Stimulated activated CD8-positive, alpha-beta memory T cell treated with anti-CD3 and anti-CD28 coated beads, Interleukin-15, amount 100 ng/mL, for 24 hours (primary cell): ENCODE measurements around the gene HECA.
"Not testable (repeated sequence)": the region's sequence is repeated elsewhere in the genome, so short reads cannot be mapped to it uniquely, and the experiment has no call there.

Source experiments
- DNase-seq: peaks from one replicate; pipeline ENCODE4 v3.0.0-alpha.2; 2020; ENCODE audit warnings: low read depth

HECA gene, protein sequence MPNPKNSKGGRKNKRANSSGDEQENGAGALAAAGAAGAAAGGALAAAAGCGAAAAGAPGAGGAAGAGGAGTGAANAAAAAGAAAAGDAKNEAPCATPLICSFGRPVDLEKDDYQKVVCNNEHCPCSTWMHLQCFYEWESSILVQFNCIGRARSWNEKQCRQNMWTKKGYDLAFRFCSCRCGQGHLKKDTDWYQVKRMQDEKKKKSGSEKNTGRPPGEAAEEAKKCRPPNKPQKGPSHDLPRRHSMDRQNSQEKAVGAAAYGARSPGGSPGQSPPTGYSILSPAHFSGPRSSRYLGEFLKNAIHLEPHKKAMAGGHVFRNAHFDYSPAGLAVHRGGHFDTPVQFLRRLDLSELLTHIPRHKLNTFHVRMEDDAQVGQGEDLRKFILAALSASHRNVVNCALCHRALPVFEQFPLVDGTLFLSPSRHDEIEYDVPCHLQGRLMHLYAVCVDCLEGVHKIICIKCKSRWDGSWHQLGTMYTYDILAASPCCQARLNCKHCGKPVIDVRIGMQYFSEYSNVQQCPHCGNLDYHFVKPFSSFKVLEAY

DNA sequence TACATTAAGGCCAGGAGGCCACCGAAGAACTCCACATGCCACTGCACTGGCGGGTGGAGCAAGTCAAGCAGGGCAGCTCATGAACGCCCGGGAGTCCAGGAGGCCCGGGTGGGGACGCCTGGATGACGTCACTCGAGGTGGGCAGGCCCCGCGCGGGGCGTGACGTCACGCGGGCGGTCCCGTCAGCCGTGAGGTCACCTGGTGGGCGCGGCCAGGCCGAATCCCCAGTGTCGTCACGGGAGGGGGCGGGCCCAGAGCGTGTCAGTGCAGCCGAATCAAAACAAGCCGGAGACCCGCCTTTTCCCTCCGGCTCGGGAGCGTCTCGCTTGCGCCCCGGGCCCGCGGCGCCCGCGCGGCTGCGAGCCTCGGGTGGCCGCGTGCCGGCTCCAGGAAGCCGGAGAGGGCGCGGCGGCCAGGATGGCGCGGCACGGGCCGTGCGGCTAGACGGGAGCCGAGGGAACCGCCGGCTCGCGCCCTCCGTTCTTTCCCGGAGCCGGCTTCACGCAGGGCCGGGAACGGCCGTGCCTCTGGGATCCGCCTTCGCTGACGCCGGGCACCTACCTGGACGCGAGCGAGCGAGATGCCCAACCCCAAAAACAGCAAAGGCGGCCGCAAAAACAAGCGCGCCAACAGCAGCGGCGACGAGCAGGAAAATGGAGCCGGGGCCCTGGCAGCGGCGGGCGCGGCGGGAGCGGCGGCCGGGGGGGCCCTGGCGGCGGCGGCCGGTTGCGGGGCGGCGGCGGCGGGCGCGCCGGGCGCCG, at the start of gene HECA:
HECA (plus strand) TSS at position 264 of the 761 bp plus-strand sequence; CDS start at position 581, 317 bp downstream.
- DNase-seq, result peak; percentile 99

DNA sequence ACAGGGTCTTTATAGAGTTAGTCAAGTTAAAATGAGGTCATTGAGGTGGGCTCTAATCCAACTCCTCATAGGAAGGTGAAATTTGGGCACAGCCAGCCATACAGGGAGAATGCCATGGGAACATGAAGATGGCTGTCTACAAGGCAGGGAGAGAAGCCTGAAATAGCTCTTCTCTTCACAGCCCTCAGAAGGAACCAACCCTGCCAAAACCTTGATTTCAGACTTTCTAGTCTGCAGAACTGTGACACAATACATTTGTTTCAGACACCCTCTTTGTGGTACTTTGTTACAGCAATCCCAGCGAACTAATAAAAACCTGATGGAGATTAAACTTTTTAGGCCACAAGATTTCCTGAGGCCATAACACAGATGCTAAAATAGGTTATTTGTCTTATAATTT, 43.1 kb upstream of the HECA start:
- no peak for DNase-seq

DNA sequence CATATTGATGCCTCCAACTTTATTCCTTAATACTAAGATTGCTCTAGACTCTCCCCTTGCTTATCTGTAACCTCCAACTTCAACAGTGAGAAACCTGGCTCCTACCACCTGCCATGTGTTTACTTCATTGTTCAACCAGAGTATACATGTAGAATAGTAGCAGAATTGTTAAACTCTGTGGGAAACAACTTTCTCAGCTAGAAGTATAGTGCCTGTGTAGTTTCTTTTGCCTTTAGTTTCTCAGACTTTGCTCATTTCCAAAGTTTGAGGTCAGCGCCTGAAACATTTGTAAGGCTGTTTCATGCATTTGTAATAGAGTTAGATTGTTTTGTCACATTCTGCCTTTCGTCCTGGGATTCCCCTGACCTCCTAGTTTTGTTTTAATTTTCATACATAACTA, 34.9 kb upstream of the HECA start:
- DNase-seq, result no peak

DNA sequence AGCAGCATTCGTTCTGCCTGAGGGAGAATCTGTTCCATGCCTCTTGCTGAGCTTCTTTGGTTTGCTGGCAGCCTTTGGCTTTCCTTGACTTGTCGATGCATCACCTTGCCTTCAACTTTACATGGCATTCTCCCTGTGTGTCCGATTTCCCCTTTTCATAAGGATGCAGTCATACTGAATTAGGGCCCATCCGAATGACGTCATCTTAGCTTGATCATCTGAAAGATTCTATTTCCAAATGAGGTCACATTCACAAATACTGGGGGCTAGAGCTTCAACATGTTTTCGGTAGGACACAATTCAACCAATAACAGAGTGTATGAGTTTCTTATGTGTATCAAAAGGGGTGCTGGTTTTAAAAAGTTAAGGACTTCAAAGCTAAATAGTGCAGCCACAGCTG, 27.8 kb upstream of the HECA start:
- no peak for DNase-seq

DNA sequence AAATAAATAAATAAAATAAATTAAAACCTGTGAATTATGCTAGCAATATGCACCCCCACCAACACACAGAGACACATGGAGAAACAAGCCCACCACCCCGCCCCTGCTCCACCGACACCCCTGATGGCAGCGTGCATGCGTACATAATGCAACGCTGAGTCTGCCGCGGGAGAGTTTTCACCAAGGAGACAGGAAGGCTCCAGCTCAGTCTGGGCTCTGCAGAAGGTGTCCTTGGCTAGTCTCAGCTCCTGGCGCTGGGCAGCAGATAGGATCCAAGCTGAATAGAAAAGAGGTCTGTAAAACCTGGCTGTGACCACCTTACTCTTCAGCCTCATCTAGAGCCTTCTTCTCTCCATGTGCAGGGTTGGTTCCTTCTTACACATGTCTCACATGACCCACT, 26.5 kb upstream of the HECA start:
- DNase-seq, result no peak

DNA sequence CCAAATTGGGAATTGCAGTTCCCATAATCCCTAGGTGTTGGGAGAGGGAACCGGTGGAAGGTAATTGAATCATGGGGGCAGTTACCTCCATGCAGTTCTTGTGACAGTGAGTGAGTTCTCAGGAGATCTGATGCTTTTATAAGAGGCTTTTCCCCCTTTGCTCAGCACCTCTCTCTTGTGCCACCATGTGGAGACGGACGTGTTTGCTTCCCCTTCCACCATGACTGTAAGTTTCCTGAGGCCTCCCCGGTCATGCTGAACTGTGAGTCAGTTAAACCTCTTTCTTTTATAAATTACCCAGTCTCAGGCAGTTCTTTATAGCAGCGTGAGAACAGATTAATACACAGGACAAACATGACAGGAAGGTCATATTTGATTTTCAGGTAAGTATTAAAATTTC, 25.3 kb upstream of the HECA start:
- DNase-seq, result no peak

DNA sequence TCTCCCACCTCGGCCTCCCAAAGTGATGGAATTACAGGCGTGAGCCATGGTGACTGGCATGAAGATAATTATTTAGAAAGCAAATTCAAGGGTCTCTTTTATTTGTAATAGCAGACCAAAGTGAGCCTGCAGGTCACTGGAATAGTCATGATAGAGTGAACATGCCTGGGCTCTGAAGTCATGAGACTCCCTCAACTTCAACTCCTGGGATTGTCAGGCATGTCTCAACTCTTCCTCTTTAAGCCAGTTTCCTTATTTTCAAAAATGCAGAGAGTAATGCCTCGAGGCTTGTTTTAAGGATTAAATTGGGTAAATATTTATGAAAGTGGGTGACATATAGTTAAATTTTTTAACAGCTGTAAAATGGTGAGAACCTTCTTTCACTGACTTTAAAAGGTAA, 22.7 kb upstream of the HECA start:
- no peak for DNase-seq

DNA sequence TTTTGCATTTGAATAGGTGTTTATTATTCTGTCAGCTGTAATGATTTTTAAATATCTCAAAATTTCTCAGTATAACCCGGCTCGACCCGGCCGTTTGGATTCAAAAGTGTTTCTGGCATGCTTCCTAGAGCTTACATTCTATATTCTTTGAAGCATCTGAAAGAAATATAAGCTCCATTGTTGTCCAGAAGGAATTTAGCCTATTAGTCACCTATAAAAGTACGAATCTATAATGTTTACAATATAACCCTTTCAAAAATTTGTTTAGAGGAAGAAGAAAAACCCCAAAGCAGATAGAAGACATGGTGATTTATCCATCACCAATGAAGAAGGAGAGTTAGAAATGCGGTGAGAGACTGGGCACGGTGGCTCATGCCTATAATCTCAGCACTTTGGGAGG, 22.3 kb upstream of the HECA start:
- DNase-seq, result no peak

DNA sequence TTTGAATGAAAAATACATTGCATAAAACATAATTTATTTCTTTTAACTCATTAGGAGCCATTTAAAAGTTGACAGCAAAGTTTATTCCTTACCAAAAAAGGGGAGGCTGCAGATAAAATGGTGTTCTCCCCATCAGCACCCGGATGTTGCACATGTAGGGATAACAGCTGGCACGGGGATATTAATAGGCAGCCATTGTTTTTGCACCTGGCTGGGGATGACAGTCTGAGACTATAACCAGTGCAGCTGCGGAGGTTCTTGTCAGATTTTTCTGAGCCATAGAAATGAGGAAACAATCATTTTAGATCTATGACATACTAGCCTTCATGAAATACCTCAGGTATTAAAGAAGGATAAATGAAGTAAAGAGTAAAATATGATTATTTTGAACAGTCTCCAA, 20.1 kb upstream of the HECA start:
- no peak for DNase-seq

DNA sequence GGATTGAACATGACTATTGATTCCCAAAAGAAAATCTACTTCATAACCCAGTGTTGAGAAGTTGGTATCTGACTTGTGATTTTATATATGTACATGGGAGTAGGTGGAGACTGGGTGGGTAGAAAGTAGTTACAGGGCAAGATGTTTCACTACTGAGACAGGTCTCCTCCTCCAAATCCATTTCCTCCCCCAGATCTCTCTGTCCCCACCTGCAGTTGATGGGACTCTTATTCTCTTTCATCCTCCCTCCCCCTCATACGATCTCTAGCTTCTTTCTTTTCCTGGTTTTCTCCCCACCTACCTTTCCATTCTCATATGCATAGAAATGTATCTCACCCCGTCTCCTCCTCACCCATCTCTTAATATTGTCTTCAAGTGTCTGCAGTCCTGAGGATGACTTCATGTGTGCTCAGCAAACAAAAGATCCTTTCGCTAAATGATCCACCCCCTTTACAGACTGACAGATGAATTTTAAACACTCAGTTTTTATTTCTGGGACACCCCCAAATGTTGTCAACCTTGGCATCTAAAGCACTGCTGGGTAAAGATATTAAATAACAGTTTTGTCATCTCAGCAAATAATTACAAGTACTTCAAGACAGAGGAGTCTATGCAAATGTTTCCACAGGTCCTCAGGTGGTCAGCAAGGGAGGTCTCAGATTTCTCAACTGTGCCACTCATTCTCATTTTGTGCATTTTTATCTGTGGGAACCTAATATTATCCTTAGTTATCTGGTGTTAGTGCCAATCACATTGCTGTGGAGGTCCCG, 18.7 kb upstream of the HECA start:
- DNase-seq, result no peak

DNA sequence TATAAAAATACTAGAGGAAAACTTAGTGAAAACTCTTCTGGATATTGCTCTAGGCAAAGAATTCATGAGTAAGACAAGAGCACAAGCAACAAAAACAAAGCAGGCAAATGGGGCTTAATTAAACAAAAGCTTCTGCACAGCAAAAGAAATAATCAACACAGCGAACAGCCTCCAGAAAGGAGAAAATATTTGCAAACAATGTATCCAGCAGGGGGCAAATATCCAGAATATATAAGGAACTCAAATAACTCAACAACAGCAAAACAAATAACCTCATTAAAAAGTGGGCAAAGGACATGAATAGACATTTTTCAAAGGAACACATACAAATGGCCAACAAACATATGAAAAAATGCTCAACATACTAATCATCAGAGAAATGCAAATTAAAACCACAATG, 17.1 kb upstream of the HECA start:
- DNase-seq, result no peak

DNA sequence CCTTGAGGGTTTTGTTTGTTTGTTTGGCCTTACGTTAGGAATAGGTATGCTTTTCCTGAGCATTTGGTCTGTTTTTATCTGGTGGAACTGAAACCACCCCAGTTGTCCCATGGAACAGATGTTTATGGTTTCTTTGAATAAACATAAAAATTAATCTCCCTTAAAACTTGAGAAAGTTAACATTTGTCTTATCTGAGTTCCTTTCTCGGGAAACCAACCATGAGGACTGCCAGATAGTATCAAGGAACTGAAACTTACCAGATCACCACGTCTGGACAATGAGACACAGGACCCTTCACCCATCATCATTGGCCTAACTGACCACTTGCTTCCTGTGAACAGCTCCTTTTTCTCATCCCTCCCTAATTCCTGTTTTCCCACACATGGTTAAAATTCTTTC, 15.3 kb upstream of the HECA start:
- DNase-seq, result no peak

DNA sequence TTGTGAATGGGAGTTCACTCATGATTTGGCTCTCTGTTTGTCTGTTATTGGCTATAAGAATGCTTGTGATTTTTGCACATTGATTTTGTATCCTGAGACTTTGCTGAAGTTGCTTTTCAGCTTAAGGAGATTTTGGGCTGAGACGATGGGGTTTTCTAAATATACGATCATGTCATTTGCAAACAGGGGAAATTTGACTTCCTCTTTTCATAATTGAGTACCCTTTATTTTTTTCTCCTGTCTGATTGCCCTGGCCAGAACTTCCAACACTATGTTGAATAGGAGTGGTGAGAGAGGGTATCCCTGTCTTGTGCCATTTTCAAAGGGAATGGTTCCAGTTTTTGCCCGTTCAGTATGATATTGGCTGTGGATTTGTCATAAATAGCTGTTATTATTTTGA, 12.1 kb upstream of the HECA start:
- DNase-seq, result not testable (repeated sequence)

DNA sequence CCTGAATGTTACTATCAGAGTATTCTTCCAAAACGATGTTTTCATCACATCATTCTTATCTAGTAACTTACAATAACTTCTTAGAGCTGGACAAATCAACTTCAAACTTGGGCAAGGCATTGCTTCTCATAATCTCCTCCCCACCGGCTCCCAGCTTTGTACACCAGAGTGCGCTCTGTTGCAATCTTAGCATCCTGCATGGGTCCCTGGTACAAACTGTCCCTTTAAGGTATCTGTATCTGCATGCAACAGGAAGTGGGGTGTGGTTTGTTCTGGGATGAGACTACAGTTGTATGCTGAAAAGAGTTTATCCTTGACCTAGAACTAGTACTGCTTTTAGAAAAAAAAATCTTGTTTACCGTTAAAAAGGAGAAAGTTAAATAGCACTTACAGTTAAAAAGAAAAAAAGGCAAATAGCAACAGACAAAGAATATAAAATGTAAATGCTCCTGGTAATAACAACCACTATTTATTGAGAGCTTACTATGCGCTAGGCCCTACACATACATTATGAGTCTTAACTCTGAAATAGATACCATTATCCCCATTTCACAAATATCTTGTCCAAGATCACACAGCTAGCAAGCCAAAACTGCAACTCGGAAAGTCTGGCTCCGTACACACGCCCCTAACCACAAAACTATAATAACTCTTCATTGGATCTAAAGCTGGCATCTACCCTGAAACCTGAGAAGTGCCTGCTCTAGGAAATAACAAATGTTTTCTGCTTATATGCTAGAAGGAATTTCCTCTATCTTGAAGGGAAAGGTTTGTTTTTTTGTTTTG, 9.8 kb upstream of the HECA start:
- DNase-seq, result no peak

DNA sequence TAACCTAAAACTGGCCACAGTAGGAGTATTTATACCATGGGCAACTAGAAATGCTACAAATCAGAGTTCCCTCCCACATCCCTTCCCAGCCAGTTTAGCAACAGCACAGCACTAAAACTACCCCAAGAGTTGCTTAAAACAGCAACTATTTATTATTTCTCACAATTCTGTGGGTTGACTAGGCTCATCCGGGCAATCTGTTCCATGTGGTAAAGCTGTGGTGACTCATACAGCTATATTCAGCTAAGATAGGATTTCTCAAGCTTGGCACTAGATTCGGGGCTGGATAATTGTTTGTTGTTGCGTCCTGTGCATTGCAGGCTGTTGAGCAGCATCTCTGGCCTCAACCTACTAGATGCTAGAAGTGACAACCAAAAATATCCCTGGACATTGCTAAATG, 8.6 kb upstream of the HECA start:
- DNase-seq, result no peak

DNA sequence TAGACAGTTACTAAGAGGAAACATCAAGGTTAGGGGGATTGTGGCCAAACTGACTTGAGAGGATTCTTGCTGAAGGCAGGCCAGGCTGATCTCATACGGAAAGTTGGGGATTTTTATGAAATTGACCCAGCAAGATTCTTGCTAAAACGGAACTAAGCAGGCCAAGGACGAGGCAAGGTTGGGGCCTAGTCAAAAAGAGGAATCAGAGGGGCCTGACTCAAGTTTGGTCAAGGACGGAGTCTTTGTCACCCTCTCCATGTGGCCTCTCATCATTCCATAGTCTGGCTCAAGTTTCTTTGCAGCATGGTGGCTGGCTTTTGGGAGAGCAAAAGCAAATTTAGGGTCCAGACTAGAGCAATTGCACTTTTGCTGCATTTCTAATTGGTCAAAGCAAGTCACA, 7.9 kb upstream of the HECA start:
- DNase-seq, result no peak

DNA sequence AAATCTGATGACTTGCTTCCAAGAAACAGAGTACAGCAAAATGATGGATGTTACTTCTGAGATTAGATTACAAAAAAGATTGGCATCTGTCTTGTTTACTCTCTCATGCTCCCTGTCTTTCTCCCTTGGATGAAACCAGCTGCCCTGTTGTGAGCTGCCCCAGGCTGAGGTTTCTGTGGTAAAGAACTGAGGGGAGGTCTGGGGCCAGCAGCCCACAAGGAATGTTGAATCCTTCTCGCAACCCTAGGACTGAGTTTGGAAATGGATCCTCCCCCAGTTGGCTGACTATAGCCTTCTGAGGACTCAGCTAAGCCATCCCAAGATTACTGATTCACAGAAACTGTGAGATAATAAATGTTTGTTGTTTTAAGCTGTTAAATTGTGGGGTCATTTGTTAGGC, 5.6 kb upstream of the HECA start:
- DNase-seq, result no peak

DNA sequence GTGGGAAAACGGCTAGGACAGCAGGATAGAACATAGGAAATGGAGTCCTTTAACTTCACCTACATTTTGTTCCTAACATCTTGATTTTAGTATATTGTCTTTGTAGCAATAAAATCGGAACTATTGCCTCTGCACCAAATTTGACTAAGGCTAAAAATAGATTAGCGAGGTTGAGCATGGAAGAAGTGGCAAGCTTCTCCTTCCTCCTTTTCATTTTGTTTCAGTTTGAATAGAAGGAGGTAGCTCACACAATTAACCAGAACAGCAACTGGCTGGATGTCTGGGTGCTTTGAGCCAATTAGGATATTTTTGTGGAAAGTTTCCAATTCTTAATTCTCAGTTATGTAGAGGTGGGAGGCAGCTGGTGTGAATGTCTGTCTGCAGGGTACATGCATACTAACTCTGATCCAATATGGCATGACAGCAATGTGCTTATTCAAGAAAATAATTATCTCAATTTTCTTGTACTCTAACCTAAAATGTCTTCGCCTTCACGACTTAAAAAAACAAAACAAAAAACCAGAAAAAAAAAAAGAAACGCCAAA, 3.1 kb upstream of the HECA start:
- no peak for DNase-seq

DNA sequence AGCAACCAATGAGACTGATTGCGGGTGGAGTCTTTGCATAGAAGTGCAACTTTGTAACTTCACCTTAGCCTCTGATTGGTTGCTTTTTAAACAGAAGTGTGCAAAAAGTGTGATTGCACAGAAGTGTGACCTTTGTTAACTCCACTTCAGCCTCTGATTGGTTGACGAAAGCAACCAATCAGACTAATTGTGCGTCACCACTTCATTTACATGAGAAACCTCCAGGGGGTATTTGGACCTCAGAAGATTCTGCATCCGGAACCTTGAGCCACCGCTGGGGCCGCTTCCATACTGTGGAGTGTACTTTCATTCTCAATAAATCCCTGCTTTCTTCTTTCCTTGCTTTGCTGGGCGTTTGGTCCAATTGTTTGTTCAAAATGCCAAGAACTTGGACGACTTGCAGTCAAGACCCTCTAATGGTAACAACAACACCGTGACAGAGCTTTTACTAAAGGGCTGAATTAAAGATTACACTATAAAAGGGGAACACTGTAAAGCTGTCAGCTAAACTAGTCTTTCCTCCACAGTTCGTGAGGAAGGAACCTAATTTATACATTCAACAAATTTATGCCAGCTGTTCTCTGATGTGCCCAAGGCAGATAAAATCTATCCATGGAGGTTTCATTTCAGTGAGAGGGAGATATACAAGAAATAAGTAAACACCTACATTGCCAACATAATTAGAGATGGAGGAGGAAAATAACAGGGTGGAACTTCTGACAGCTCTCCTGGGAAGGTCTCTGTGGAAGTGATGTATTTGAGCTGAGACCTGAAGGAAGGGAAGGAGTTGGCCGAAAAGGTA, 1.4 kb upstream of the HECA start:
- DNase-seq, result no peak

DNA sequence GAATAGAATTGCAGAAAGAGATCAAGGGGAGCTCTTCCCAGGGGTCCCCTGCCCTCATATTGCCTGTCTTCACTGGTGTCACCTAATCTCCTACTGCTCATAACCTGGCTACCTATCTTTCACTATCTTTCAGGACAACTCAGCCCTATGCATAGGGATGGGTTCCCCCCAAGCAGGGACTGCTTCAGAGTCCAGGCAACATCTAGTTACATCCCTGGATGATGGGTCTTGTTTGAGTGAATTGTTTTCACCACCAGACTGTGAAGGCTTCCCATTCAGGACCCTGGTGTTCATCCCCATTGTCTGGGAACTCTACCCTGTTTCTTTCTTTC, 850 bp upstream of the HECA start:
- no peak for DNase-seq
